HEK293T (cell line): ENCODE measurements around the gene DMAP1.

Experiments used
- BHLHE40 ChIP-seq: fragments of 450-650 bp; IDR thresholded peaks from 2 replicates; pipeline ENCODE4 v1.6.1; 2016; ENCODE audit warnings: mild to moderate bottlenecking, moderate library complexity, borderline replicate concordance
- CTBP1 ChIP-seq: fragments of 450-650 bp; IDR thresholded peaks from 2 replicates; pipeline ENCODE4 v1.6.1; 2016; ENCODE audit warnings: borderline replicate concordance
- HDGF ChIP-seq: fragments of 450-650 bp; IDR thresholded peaks from 2 replicates; pipeline ENCODE4 v1.6.1; 2017; ENCODE audit warnings: antibody characterized with exemption, borderline replicate concordance
- L3MBTL2 ChIP-seq: fragments of 450-650 bp; conservative IDR thresholded peaks from 2 replicates; pipeline ENCODE4 v1.6.1; 2016; ENCODE audit warnings: mild to moderate bottlenecking
- SP1 ChIP-seq: fragments of 450-650 bp; IDR thresholded peaks from 2 replicates; pipeline ENCODE4 v1.6.1; 2017
- SUZ12 ChIP-seq: fragments of 450-650 bp; IDR thresholded peaks from 2 replicates; pipeline ENCODE4 v1.6.1; 2016; ENCODE audit warnings: mild to moderate bottlenecking
- TARDBP ChIP-seq: fragments of 450-650 bp; IDR thresholded peaks from 2 replicates; pipeline ENCODE4 v1.6.1; 2016
- ZNF384 ChIP-seq: fragments of 450-650 bp; IDR thresholded peaks from 2 replicates; pipeline ENCODE4 v1.6.1; 2016
- TF ChIP-seq, protein P1 (sequence below): fragments of 450-650 bp; IDR thresholded peaks from 2 replicates; pipeline ENCODE4 v1.6.1; 2016

DNA sequence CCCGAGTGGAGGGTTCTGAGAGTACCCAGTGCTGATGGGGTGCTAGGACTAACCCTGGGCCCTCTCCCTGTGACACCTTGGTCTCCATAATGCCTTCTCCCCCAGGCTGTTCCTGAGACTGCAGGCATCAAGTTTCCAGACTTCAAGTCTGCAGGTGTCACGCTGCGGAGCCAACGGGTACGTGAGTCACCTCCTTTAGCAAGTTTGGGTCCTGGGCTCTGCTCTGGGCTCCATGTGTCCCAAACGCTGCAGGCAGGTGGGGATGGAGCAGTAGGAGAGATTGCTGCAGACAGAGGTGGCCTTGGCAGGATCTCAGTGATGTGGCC is 6.0 kb downstream of the DMAP1 start:
- TF ChIP-seq SP1 (no peak), HDGF (no peak), BHLHE40 (no peak), SUZ12 (no peak), L3MBTL2 (no peak), CTBP1 (no peak), ZNF384 (no peak), TARDBP (no peak)
- TF ChIP-seq, protein P1, sequence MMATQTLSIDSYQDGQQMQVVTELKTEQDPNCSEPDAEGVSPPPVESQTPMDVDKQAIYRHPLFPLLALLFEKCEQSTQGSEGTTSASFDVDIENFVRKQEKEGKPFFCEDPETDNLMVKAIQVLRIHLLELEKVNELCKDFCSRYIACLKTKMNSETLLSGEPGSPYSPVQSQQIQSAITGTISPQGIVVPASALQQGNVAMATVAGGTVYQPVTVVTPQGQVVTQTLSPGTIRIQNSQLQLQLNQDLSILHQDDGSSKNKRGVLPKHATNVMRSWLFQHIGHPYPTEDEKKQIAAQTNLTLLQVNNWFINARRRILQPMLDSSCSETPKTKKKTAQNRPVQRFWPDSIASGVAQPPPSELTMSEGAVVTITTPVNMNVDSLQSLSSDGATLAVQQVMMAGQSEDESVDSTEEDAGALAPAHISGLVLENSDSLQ: no peak
